SK-N-SH (cell line): ENCODE data around the gene PDLIM5. TPM values are rescaled to one million over a fixed set of nuclear protein-coding genes. Genes with fewer than 3 reads are reported as not detected.

ENCODE experiments used
- CTCF ChIA-PET: fragments of 300-600, 350-600 bp; formaldehyde crosslinking; extraction: SDS; loops from one replicate; lab custom pipeline; 2021; lab: Yijun Ruan, JAX
- POLR2A ChIA-PET: fragments of 350-600 bp; sonication (Branson Sonifier 250); formaldehyde crosslinking; extraction: SDS; loops from one replicate; lab custom pipeline; 2020; ENCODE audit warnings: antibody characterized with exemption, inconsistent platforms; lab: Yijun Ruan, JAX
- DNase-seq: peaks from one replicate; pipeline ENCODE4 v3.0.0; 2012
- H2AFZ ChIP-seq: fragments of 200-600 bp; sonication (generic); 2 replicates; pipeline ENCODE4 v1.8.1; 2016; ENCODE audit warnings: antibody characterized with exemption, mild to moderate bottlenecking, low read depth
- H3F3A ChIP-seq: fragments of 200-600 bp; sonication (generic); replicated peaks from 2 replicates; pipeline ENCODE3; 2016; ENCODE audit warnings: antibody characterized with exemption, mild to moderate bottlenecking; ENCODE audit not compliant: insufficient read depth
- H3K27ac ChIP-seq, 2 experiments: fragments of 200-500 bp in 1 of 2; fragments of 200-600 bp in 1 of 2; sonication (Bioruptor generic) in 1 of 2; sonication (generic), shearing (Covaris generic) in 1 of 2; 2 replicates each; pipeline versions ENCODE4 v1.5.1 to v1.6.1; 2014 to 2016; ENCODE audit warnings: low read depth in 2 of 2, inconsistent platforms in 1 of 2, low read length in 1 of 2, mild to moderate bottlenecking in 1 of 2, mixed read lengths in 1 of 2
- H3K27me3 ChIP-seq: fragments of 200-600 bp; sonication (generic), shearing (Covaris generic); 2 replicates; pipeline ENCODE4 v1.6.1; 2016; ENCODE audit warnings: mixed run types; ENCODE audit not compliant: insufficient read depth
- H3K36me3 ChIP-seq, 2 experiments: fragments of 200-500 bp in 1 of 2; fragments of 200-600 bp in 1 of 2; sonication (Bioruptor generic) in 1 of 2; sonication (generic) in 1 of 2; replicated peaks in 1 of 2; 2 replicates each; pipeline versions ENCODE3 to v1.5.1; 2014 to 2016; ENCODE audit warnings: low read length in 1 of 2, mild to moderate bottlenecking in 1 of 2; ENCODE audit not compliant: insufficient read depth in 2 of 2, control insufficient read depth in 1 of 2
- H3K4me1 ChIP-seq, 2 experiments: fragments of 200-500 bp in 1 of 2; fragments of 200-600 bp in 1 of 2; sonication (Bioruptor generic) in 1 of 2; sonication (generic), shearing (Covaris generic) in 1 of 2; 2 replicates each; pipeline versions ENCODE4 v1.5.1 to v1.6.1; 2014 to 2016; ENCODE audit warnings: low read depth in 1 of 2, low read length in 1 of 2, mixed run types in 1 of 2; ENCODE audit not compliant: insufficient read depth in 2 of 2, control insufficient read depth in 1 of 2
- H3K4me2 ChIP-seq: fragments of 200-600 bp; sonication (generic), shearing (Covaris generic); 2 replicates; pipeline ENCODE4 v1.6.1; 2017; ENCODE audit warnings: mixed run types
- H3K4me3 ChIP-seq, 2 experiments: fragments of 200-500 bp in 1 of 2; fragments of 200-600 bp in 1 of 2; sonication (Bioruptor generic) in 1 of 2; sonication (generic), shearing (Covaris generic) in 1 of 2; 2 replicates each; pipeline versions ENCODE4 v1.5.1 to v1.8.1; 2014 to 2016; ENCODE audit warnings: low read depth in 2 of 2, inconsistent platforms in 1 of 2, low read length in 1 of 2, mild to moderate bottlenecking in 1 of 2, mixed read lengths in 1 of 2, moderate library complexity in 1 of 2
- H3K79me2 ChIP-seq: fragments of 200-600 bp; sonication (generic); 2 replicates; pipeline ENCODE4 v1.8.1; 2017; ENCODE audit warnings: mild to moderate bottlenecking; ENCODE audit not compliant: insufficient read depth
- H3K9ac ChIP-seq: fragments of 200-600 bp; sonication (generic); 2 replicates; pipeline ENCODE4 v1.6.1; 2017; ENCODE audit warnings: mixed run types
- H3K9me2 ChIP-seq: fragments of 200-600 bp; sonication (generic); 2 replicates; pipeline ENCODE4 v1.6.1; 2017; ENCODE audit warnings: mixed run types
- H3K9me3 ChIP-seq: fragments of 200-600 bp; sonication (generic); 2 replicates; pipeline ENCODE4 v1.6.1; 2017; ENCODE audit warnings: mixed run types, mild to moderate bottlenecking, moderate library complexity
- H4K20me1 ChIP-seq: fragments of 200-600 bp; sonication (generic); 2 replicates; pipeline ENCODE4 v1.6.1; 2017; ENCODE audit warnings: mild to moderate bottlenecking, mixed run types; ENCODE audit not compliant: insufficient read depth
- FOSL2 ChIP-seq: IDR thresholded peaks from 2 replicates; pipeline ENCODE4 v1.4.0; 2012; ENCODE audit warnings: low read depth, mild to moderate bottlenecking, moderate library complexity, borderline replicate concordance
- FOXJ3 ChIP-seq: sonication (generic); formaldehyde crosslinking; IDR thresholded peaks from 2 replicates; pipeline ENCODE4 v1.5.1; 2020; ENCODE audit warnings: mild to moderate bottlenecking, missing genetic modification reagents
- GATA2 ChIP-seq: sonication (generic); formaldehyde crosslinking; IDR thresholded peaks from 2 replicates; pipeline ENCODE4 v1.5.0; 2020; ENCODE audit warnings: mild to moderate bottlenecking, missing genetic modification reagents
- JUND ChIP-seq: IDR thresholded peaks from 2 replicates; pipeline ENCODE4 v1.4.0; 2012
- MXI1 ChIP-seq: IDR thresholded peaks from 2 replicates; pipeline ENCODE4 v1.6.1; 2012; ENCODE audit warnings: mild to moderate bottlenecking, low read depth, low read length, improper control_type of control experiment
- NFIC ChIP-seq: IDR thresholded peaks from 2 replicates; pipeline ENCODE4 v1.4.0; 2012; ENCODE audit warnings: borderline replicate concordance
- NRF1 ChIP-seq: IDR thresholded peaks from 2 replicates; pipeline ENCODE4 v1.6.1; 2012; ENCODE audit warnings: low read depth, mild to moderate bottlenecking, low read length
- RFX5 ChIP-seq: IDR thresholded peaks from 2 replicates; pipeline ENCODE4 v1.6.1; 2012; ENCODE audit warnings: mild to moderate bottlenecking, improper control_type of control experiment, low read length
- RXRA ChIP-seq: IDR thresholded peaks from 2 replicates; pipeline ENCODE4 v1.4.0; 2012; ENCODE audit warnings: low read depth, mild to moderate bottlenecking, borderline replicate concordance
- SMC3 ChIP-seq: IDR thresholded peaks from 2 replicates; pipeline ENCODE4 v1.6.1; 2012; ENCODE audit warnings: low read depth, low read length, improper control_type of control experiment
- TAF1 ChIP-seq: IDR thresholded peaks from 2 replicates; pipeline ENCODE4 v1.6.1; 2012; ENCODE audit warnings: low read depth, mild to moderate bottlenecking, low read length, moderate library complexity, borderline replicate concordance
- YY1 ChIP-seq: IDR thresholded peaks from 2 replicates; pipeline ENCODE4 v1.4.0; 2012; ENCODE audit warnings: low read depth, mild to moderate bottlenecking
- WGBS: methylation state at CpG from one replicate; pipeline ENCODE4 v1.1.6; 2017; ENCODE audit warnings: low lambda C conversion rate; 5-methylcytosine and 5-hydroxymethylcytosine counted together
- polyA plus RNA-seq, 3 experiments: library from polyadenylated mRNA; depleted of rRNA; stranded (reverse); fragments of >200 nt; gene quantifications; 2 replicates each; pipeline ENCODE4 v1.2.3, GENCODE V29; 2012
- TF ChIP-seq, protein P1 (sequence below): IDR thresholded peaks from 2 replicates; pipeline ENCODE4 v1.6.1; 2012; ENCODE audit warnings: mild to moderate bottlenecking, low read depth, low read length, moderate library complexity

The PDLIM5 gene
- polyA plus RNA-seq, 1 of the 3 experiments (the other 2 are of a cell fraction), result 36.7 TPM

DNA sequence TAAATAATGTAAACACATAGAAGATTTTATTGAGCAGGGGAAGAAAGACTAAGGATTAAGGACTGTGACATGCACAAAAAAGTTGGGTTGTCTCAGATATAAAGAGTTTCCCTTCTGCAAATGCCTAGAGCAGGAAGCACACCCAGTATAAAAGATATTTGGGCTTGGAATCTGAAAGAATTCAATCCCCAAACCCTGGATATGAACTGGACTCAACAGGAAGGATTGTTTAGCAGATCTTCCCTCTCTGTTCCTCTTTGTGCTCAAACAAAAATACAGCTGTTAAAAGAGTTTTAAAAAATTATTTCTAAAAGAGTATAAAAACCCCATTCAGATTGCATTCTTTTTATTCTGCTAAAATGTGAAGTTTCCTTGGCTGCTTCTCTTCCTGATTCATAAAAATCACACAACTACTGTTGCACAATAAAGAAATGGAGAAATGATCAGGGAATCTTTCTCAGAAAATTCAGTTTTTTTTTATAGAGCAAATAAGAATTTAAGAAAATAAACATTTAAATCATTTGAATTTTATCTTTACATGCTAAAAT, 71.4 kb downstream of the PDLIM5 start:
- TF ChIP-seq RXRA, result no peak
- TF ChIP-seq NRF1, result no peak
- TF ChIP-seq MXI1, result no peak
- TF ChIP-seq SMC3, result no peak
- TF ChIP-seq, protein P1, sequence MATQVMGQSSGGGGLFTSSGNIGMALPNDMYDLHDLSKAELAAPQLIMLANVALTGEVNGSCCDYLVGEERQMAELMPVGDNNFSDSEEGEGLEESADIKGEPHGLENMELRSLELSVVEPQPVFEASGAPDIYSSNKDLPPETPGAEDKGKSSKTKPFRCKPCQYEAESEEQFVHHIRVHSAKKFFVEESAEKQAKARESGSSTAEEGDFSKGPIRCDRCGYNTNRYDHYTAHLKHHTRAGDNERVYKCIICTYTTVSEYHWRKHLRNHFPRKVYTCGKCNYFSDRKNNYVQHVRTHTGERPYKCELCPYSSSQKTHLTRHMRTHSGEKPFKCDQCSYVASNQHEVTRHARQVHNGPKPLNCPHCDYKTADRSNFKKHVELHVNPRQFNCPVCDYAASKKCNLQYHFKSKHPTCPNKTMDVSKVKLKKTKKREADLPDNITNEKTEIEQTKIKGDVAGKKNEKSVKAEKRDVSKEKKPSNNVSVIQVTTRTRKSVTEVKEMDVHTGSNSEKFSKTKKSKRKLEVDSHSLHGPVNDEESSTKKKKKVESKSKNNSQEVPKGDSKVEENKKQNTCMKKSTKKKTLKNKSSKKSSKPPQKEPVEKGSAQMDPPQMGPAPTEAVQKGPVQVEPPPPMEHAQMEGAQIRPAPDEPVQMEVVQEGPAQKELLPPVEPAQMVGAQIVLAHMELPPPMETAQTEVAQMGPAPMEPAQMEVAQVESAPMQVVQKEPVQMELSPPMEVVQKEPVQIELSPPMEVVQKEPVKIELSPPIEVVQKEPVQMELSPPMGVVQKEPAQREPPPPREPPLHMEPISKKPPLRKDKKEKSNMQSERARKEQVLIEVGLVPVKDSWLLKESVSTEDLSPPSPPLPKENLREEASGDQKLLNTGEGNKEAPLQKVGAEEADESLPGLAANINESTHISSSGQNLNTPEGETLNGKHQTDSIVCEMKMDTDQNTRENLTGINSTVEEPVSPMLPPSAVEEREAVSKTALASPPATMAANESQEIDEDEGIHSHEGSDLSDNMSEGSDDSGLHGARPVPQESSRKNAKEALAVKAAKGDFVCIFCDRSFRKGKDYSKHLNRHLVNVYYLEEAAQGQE, result no peak
- TF ChIP-seq JUND, result no peak
- no peak for TF ChIP-seq GATA2 (CRISPR knock-in tag)
- no peak for TF ChIP-seq FOXJ3
- no peak for TF ChIP-seq NFIC
- no peak for TF ChIP-seq RFX5
- no peaks in the 10 kb centered on the region for H3F3A ChIP-seq
- no peaks in the 10 kb centered on the region for H4K20me1 ChIP-seq
- H3K27me3 ChIP-seq, result no peaks in the 10 kb centered on the region
- H3K4me3 ChIP-seq, result no peak overlapping the region
- no peak overlapping the region for H3K9ac ChIP-seq
- H3K27ac ChIP-seq, result no peak overlapping the region
- H3K9me3 ChIP-seq, result no peaks in the 10 kb centered on the region
- ChIA-PET CTCF (interaction anchor here (0.5 to 1.0 kb wide), 2 partner anchors 98 to 1028 kb away, joined by 3 read pairs; no protein-coding TSS in a partner anchor), POLR2A (no interaction called here)
- H3K9me2 ChIP-seq, result no peaks in the 10 kb centered on the region
- no peak overlapping the region for H2AFZ ChIP-seq
- peaks cover 0 to 3% of the 10 kb centered on the region in 2 experiments; a peak in 3 of 4 replicates for H3K4me1 ChIP-seq
- H3K79me2 ChIP-seq, result peaks cover 78% of the 10 kb centered on the region
- H3K36me3 ChIP-seq, result peaks cover 0 to 34% of the 10 kb centered on the region in 2 experiments
- no peak overlapping the region for H3K4me2 ChIP-seq
- no peak for DNase-seq

DNA sequence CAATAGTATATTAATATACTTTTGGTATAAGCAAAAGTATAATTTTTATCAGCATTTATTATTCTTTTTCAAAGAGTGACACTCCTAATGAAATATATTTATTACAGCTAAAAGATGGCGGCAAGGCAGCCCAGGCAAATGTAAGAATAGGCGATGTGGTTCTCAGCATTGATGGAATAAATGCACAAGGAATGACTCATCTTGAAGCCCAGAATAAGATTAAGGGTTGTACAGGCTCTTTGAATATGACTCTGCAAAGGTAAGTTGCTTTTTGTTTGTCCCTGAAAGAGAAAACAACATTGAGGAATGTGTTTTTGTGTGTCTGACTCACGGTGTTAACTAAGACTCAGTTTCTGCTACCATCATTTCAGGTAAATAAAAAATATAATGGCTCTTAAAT, 71.9 kb downstream of the PDLIM5 start:
- Histone ChIP-seq H3K4me3 (no peak overlapping the region), H3K79me2 (peaks cover 78% of the 10 kb centered on the region), H3K9me2 (no peaks in the 10 kb centered on the region), H3K27ac (no peak overlapping the region), H4K20me1 (no peaks in the 10 kb centered on the region), H3K27me3 (no peaks in the 10 kb centered on the region), H3K4me2 (no peak overlapping the region), H3K9ac (no peak overlapping the region), H3K4me1 (peaks cover 0 to 3% of the 10 kb centered on the region in 2 experiments; a peak in 3 of 4 replicates), H2AFZ (no peak overlapping the region), H3K9me3 (no peaks in the 10 kb centered on the region), H3K36me3 (peaks cover 0 to 37% of the 10 kb centered on the region in 2 experiments), H3F3A (no peaks in the 10 kb centered on the region)
- CTCF ChIA-PET, result interaction anchor here (1.0 kb wide), 1 partner anchor 1028 kb away, joined by 3 read pairs; no protein-coding TSS in a partner anchor
- 92% methylated on average over 3 of the region's 3 CpGs for WGBS
- no peak for DNase-seq
- POLR2A ChIA-PET, result interaction anchor here (0.7 kb wide), 1 partner anchor 263 kb away, joined by 4 read pairs; no protein-coding TSS in a partner anchor
- TF ChIP-seq FOSL2 (peak; percentile 61), YY1 (peak; percentile 64; the same call in 1 of the 2 replicates), TAF1 (no peak), RFX5 (no peak), JUND (peak; percentile 28)
